HepG2 (cell line): ENCODE results near the gene TBC1D22A. TPM values are rescaled to one million over a fixed set of nuclear protein-coding genes. Genes with fewer than 3 reads are reported as not detected.

Source experiments
- ATF3 ChIP-seq: sonication (generic); formaldehyde crosslinking; IDR thresholded peaks from 2 replicates; pipeline ENCODE4 v1.4.0; 2020; ENCODE audit warnings: missing genetic modification reagents
- CCAR2 ChIP-seq: fragments of 200-400 bp; formaldehyde crosslinking; optimal IDR thresholded peaks from 2 replicates; pipeline ENCODE3; 2018; ENCODE audit warnings: low read depth, mild to moderate bottlenecking, low read length, moderate library complexity
- CREB1 ChIP-seq, 2 experiments: fragments of 450-650 bp in 1 of 2; IDR thresholded peaks; 2 replicates each; pipeline ENCODE4 v1.6.1; 2016 to 2017; ENCODE audit warnings: control low read depth in 1 of 2, mild to moderate bottlenecking in 1 of 2, missing compliant biosample characterization in 1 of 2, missing genetic modification characterization in 1 of 2
- FOSL1 ChIP-seq: sonication (generic); formaldehyde crosslinking; IDR thresholded peaks from 2 replicates; pipeline ENCODE4 v1.9.0; 2021; ENCODE audit warnings: missing genetic modification reagents, borderline replicate concordance
- GLI4 ChIP-seq: sonication (generic); formaldehyde crosslinking; IDR thresholded peaks from 2 replicates; pipeline ENCODE4 v1.5.1; 2020; ENCODE audit warnings: missing genetic modification reagents, mild to moderate bottlenecking, moderate library complexity, borderline replicate concordance
- GTF2F1 ChIP-seq: fragments of 150-350 bp; IDR thresholded peaks from 2 replicates; pipeline ENCODE4 v1.6.1; 2014; ENCODE audit warnings: low read length
- IKZF1 ChIP-seq: fragments of 450-650 bp; IDR thresholded peaks from 2 replicates; pipeline ENCODE4 v1.7.1; 2016
- MAFF ChIP-seq: IDR thresholded peaks from 2 replicates; pipeline ENCODE4 v1.6.1; 2011; ENCODE audit warnings: low read depth, low read length, improper control_type of control experiment
- MAFK ChIP-seq, 2 experiments: IDR thresholded peaks in 1 of 2; conservative IDR thresholded peaks in 1 of 2; 2 replicates each; pipeline ENCODE4 v1.6.1; 2011; ENCODE audit warnings: improper control_type of control experiment in 2 of 2, low read length in 2 of 2
- MATR3 ChIP-seq: sonication (generic); formaldehyde crosslinking; IDR thresholded peaks from 2 replicates; pipeline ENCODE4 v1.4.0; 2020; ENCODE audit warnings: missing genetic modification reagents
- MBD4 ChIP-seq: IDR thresholded peaks from 2 replicates; pipeline ENCODE4 v1.6.1; 2012; ENCODE audit warnings: low read length, inconsistent platforms, borderline replicate concordance
- PBX3 ChIP-seq: sonication (generic); formaldehyde crosslinking; IDR thresholded peaks from 2 replicates; pipeline ENCODE4 v1.8.1; 2023; ENCODE audit warnings: missing genetic modification reagents, inconsistent platforms, borderline replicate concordance
- YY1 ChIP-seq: IDR thresholded peaks from 2 replicates; pipeline ENCODE4 v1.6.1; 2011; ENCODE audit warnings: low read length, low read depth, moderate library complexity, mild to moderate bottlenecking; ENCODE audit not compliant: insufficient read depth, insufficient replicate concordance
- ZNF234 ChIP-seq: sonication (generic); formaldehyde crosslinking; conservative IDR thresholded peaks from 2 replicates; pipeline ENCODE4 v1.5.1; 2020; ENCODE audit warnings: mild to moderate bottlenecking, missing genetic modification reagents
- ZNF703 ChIP-seq: sonication (generic); formaldehyde crosslinking; IDR thresholded peaks from 2 replicates; pipeline ENCODE4 v1.5.1; 2020; ENCODE audit warnings: missing genetic modification reagents, mild to moderate bottlenecking, moderate library complexity, borderline replicate concordance
- polyA plus RNA-seq, 8 experiments: library from polyadenylated mRNA; depleted of rRNA in 3 of 8; stranded (reverse) in 7 of 8; unstranded in 1 of 8; fragments of >200 nt; fragmentation: Illumina TruSeq in 4 of 8; extraction: Trizol in 4 of 8; gene quantifications; 2 replicates each; pipeline versions ENCODE4 v1.2.1 to v1.2.3, GENCODE V29; 2011 to 2016; ENCODE audit warnings: low read depth in 4 of 8, missing spikeins in 1 of 8, mixed read lengths in 1 of 8; ENCODE audit not compliant: insufficient read depth in 1 of 8
- total RNA-seq, 5 experiments: library from RNA; depleted of rRNA; stranded (reverse); fragments of >200 nt; fragmentation: Illumina TruSeq; extraction: Trizol; gene quantifications; 2 replicates each; pipeline ENCODE4 v1.2.3, GENCODE V29; 2016; ENCODE audit warnings: low read depth in 1 of 5
- TF ChIP-seq, protein P1 (sequence below): sonication (generic); formaldehyde crosslinking; IDR thresholded peaks from 2 replicates; pipeline ENCODE4 v1.4.0; 2020; ENCODE audit warnings: missing genetic modification reagents, borderline replicate concordance
- TF ChIP-seq, protein P2 (sequence below): sonication (generic); formaldehyde crosslinking; IDR thresholded peaks from 2 replicates; pipeline ENCODE4 v1.4.0; 2020; ENCODE audit warnings: missing genetic modification reagents, borderline replicate concordance
- TF ChIP-seq, protein P3 (sequence below): sonication (generic); formaldehyde crosslinking; IDR thresholded peaks from 2 replicates; pipeline ENCODE4 v1.8.1; 2023; ENCODE audit warnings: mild to moderate bottlenecking, missing genetic modification reagents, borderline replicate concordance

The TBC1D22A gene
- total and polyA plus RNA-seq, 2 of the 13 experiments (the other 11 are each of a cell fraction or from before 2014, with no cell fraction given): 17.3 to 18.0 TPM

DNA sequence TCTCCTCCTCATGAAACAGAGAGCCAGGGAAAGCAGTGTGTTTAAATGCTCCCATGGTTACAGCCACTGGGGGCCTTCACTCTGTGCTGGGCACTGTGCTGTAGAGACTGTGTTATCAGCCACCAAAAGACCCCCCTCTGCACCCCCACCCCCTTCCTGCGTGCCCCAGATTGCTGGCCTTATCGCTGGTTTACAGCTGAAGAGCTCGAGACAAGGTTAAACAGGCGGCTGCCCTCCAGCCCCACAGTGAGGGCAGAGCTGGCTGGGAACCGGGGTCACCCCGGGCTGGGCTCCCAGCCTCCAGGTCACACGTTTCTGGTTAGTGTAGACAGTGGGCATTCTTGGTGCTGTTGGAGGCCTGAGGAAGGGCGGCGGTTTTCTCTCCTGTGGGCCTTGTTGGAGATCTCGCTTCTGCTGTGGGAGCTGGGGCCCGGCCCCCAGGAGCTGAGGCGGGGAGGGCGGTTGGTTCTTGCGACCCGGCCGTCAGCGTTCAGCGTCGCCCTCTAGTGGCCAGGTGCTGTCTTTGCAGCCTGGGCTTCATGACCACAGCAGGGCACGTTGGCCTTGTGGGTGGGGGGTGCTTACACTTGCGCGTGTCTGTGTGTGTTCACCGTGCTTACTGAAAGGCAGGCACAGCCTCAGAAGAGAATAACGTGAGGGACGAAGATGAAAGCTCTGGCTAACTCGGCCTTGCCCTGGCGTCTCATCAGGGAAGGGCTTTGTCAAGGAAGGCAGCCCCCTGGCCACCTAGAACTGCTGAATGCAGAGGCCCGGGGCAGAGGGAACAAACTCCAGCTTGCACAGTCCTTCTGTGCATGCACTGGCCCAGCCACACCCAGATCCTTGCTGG, 40.8 kb downstream of the TBC1D22A start (continued):
- TF ChIP-seq, protein P1, sequence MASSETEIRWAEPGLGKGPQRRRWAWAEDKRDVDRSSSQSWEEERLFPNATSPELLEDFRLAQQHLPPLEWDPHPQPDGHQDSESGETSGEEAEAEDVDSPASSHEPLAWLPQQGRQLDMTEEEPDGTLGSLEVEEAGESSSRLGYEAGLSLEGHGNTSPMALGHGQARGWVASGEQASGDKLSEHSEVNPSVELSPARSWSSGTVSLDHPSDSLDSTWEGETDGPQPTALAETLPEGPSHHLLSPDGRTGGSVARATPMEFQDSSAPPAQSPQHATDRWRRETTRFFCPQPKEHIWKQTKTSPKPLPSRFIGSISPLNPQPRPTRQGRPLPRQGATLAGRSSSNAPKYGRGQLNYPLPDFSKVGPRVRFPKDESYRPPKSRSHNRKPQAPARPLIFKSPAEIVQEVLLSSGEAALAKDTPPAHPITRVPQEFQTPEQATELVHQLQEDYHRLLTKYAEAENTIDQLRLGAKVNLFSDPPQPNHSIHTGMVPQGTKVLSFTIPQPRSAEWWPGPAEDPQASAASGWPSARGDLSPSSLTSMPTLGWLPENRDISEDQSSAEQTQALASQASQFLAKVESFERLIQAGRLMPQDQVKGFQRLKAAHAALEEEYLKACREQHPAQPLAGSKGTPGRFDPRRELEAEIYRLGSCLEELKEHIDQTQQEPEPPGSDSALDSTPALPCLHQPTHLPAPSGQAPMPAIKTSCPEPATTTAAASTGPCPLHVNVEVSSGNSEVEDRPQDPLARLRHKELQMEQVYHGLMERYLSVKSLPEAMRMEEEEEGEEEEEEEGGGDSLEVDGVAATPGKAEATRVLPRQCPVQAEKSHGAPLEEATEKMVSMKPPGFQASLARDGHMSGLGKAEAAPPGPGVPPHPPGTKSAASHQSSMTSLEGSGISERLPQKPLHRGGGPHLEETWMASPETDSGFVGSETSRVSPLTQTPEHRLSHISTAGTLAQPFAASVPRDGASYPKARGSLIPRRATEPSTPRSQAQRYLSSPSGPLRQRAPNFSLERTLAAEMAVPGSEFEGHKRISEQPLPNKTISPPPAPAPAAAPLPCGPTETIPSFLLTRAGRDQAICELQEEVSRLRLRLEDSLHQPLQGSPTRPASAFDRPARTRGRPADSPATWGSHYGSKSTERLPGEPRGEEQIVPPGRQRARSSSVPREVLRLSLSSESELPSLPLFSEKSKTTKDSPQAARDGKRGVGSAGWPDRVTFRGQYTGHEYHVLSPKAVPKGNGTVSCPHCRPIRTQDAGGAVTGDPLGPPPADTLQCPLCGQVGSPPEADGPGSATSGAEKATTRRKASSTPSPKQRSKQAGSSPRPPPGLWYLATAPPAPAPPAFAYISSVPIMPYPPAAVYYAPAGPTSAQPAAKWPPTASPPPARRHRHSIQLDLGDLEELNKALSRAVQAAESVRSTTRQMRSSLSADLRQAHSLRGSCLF (CRISPR knock-in tag): no peak
- TF ChIP-seq YY1 (no peak), ATF3 (CRISPR knock-in tag) (no peak), MBD4 (no peak), GLI4 (CRISPR knock-in tag) (no peak), ZNF234 (CRISPR knock-in tag) (no peak), IKZF1 (no peak), CCAR2 (no peak), MATR3 (CRISPR knock-in tag) (no peak), PBX3 (CRISPR knock-in tag) (no peak), GTF2F1 (no peak), FOSL1 (CRISPR knock-in tag) (no peak), MAFK (conservative IDR thresholded peaks at IDR 0.05 in 1 of 2, IDR thresholded peaks at IDR 0.05 in 1 of 2; ENCODE audit: low read length in 2 of 2) (no peak), ZNF703 (CRISPR knock-in tag) (no peak), MAFF (no peak), CREB1 (IDR thresholded peaks at IDR 0.05) (no peak), CREB1 (CRISPR knock-in tag; IDR thresholded peaks at IDR 0.05) (no peak)
- TF ChIP-seq, protein P2, sequence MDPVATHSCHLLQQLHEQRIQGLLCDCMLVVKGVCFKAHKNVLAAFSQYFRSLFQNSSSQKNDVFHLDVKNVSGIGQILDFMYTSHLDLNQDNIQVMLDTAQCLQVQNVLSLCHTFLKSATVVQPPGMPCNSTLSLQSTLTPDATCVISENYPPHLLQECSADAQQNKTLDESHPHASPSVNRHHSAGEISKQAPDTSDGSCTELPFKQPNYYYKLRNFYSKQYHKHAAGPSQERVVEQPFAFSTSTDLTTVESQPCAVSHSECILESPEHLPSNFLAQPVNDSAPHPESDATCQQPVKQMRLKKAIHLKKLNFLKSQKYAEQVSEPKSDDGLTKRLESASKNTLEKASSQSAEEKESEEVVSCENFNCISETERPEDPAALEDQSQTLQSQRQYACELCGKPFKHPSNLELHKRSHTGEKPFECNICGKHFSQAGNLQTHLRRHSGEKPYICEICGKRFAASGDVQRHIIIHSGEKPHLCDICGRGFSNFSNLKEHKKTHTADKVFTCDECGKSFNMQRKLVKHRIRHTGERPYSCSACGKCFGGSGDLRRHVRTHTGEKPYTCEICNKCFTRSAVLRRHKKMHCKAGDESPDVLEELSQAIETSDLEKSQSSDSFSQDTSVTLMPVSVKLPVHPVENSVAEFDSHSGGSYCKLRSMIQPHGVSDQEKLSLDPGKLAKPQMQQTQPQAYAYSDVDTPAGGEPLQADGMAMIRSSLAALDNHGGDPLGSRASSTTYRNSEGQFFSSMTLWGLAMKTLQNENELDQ: no peak
- TF ChIP-seq, protein P3, sequence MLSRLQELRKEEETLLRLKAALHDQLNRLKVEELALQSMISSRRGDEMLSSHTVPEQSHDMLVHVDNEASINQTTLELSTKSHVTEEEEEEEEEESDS (CRISPR knock-in tag): no peak
